Activated naive CD8-positive, alpha-beta T cell treated with anti-CD3 and anti-CD28 coated beads, Interleukin-2, amount 50 U/mL, for 16 hours (primary cell): Measurements from ENCODE around the gene MLIP.
"Not testable (repeated sequence)": the region's sequence is repeated elsewhere in the genome, so short reads cannot be mapped to it uniquely, and the experiment has no call there.

Source experiments
- DNase-seq: peaks from one replicate; pipeline ENCODE4 v3.0.0-alpha.2; 2020; ENCODE audit warnings: low read depth, low spot score

MLIP gene

DNA sequence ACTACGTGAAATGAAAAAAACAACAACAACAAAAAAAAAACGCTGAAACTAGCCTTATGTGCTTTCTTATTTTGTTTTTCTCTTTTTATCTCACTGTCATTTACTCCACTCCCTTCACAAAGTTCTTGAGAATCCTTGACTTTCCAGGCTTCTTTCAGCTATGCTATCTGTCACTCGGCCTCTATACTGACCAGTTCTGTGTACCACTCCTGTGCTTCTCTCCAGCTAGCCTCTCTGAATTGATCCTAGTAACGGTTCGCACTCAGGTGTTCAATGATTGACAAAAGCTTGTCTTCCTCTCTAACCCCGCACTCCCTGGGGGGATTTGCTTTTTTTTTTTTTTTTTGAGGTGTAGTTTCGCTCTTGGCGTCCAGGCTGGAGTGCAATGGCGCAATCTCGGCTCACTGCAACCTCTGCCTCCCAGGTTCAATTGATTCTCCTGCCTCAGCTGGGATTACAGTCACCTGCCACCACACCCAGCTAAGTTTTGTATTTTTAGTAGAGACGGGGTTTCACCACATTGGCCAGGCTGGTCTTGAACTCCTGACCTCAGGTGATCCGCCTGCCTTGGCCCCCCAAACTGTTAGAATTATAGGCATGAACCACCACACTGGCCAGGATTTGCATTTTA lies 31.8 kb downstream of the MLIP start:
- DNase-seq = no peak

DNA sequence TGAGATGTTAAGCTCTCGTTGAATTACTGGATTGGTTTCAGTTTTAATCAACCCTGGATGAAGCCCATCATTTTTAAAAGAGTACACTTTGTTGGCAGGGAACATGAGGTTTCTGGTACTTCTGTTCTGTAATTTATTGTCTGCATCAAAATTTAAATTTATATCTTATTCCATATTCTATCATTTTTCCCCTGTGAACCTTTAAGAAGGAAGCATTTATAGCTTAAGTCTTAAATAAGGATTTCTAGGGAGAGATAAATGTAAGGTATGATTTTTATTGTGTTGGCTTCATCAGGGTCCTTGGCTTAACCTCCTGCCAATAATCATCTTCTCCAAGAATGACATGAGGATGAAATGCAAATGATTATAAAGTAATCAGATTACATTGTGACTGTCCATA lies 40.6 kb downstream of the MLIP start:
- DNase-seq = no peak

DNA sequence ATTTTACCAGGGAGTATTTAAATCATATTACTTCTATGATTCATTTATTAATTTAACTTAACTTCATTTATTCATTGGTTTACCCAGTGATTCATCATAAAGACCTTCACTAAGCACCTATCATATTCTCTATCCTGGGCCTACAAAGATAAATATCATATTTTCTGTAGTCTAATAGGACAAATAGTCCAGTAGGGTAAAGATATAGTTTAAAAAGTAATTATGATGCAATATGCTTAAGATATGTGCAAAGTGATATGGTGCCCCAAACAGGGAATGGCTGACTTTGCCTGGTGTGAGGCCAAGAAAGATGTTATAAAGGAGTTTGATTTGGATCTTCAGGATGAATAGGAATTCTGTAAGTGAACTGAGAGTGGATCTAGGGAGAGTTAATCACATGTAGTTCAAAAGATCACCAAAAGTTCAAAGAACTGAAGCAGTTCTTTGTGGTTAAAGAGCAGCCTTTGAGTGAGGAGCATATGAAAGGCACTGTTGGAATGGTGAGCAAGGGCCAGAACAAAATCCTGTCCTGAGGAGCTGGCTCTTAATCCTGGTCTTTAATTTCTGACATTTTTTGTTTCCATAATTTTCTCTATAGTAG lies 45.5 kb downstream of the MLIP start:
- DNase-seq = no peak

DNA sequence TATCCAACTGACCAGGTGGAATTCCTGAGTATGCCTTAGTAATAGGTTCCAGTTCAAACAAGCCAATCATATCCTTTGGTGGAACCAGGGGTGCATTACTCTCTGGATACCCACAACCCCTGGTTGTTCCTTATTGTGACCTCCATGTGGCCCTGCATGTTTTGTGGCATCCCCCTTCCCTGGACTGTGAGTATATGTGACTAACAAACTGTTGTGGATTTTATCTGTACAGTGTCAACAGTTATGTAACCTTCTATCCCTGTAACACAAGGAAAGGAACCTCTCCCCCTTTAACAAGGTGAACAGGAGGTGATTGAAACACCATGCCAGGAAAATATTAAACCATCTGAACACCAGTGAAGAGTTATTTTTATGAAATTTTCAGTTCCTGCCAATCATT lies 46.2 kb downstream of the MLIP start:
- no peak for DNase-seq

DNA sequence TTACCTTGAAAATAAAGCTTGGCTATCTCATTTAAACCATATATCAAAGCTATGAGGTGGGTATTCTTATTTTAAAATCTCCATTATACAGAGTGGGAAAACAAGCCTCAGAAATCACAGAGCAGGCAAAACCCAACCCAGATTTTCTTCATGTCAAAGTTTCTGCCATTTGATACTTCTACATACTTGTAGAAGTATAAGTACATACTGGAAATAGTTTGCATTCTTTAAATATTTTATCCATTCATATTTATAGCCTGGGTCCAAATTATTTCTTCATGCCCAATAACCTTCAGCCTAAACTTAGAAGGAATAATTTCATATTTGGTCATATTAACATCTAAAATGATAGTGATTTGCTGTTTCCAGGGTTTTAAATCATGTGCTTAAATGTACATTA lies 61.8 kb downstream of the MLIP start:
- DNase-seq = no peak

DNA sequence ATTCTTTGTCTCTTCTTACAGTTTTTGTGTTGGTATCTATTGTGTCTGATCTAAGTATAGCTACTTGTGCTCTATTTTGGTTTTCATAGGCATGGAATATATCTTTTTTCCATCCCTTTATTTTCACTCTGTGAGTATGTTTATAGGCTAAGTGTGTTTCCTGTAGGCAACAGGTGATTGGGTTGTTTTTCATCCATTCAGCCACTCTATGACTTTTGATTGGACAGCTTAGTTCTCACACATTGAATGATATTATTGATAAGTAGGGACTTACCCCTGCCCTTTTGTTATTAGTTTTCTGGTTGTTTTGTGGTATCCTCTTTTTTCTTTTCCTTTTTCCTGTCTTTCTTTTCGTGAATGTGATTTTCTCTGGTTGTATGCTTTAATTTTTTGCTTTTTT lies 67.9 kb downstream of the MLIP start:
- no peak for DNase-seq

DNA sequence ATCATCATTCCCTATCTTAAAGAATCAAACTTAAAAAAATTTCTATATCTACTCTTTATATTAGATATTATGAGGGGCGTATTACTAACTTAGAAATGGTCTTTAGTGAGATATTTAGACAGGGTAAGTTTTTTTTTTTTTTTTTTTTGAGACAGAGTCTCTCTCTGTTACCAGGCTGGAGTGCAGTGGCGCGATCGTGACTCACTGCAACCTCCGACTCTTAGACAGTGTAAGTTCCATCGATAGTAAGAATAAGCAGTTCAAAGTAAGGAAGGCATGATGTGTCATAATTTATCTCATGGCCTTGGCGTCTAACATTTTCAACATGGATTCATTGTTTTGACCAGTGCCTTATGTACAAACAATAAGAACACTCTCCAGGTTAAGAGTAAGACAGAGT lies 72.4 kb downstream of the MLIP start:
- no peak for DNase-seq

DNA sequence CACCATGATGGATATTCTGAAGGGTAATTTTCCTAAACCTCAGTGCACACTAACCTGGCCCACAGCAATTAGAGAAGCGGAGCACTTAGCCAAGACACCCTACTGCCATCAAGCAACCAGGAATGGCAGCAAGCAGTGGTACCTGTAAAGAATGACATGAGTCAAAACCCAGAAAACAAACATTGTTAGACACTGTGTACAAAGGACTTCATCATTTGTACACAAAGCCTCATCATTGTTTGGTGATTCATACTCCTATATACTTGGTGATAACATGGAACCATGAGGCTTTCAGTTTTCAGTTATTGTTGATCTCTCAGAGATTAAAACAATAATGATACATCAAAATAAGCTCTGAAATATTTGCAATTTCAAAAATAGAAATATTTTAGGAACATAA lies 74.6 kb downstream of the MLIP start:
- no peak for DNase-seq

DNA sequence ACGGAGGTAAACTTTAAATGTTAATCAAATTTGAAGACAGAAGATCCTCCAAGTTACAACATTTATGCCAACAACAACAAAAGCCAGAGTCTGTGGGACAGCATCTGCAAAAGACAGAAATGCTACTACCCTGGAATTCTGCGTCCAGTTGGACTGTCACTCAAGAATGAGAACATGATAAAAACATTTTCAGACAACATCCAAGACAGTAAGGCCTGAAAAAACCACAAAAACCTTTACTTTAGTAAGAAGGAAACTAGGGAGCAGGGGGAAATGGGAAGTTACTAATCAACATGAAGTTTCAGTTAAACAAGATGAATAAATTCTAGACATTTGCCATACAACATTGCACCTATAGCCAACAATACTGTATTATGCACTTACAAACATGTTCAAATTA lies 77.6 kb downstream of the MLIP start:
- DNase-seq = no peak

DNA sequence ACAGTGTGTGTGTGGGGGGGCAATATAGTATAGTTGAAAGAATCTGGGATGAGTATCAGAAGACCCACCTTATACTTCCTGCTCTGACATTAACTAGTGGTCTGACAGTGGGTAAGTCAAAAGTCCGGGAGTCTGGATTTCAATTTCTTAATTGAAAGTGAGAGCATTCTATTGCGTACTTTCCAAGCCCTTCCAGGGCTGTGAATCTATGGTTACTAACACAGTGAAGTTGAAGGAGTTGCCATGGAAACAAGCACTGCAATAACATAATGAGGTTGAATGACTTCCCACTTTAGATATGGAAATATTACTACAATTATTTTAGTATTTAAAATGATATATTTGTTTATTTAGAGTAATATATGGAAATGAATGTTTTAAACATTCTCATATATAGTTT lies 80.2 kb downstream of the MLIP start:
- no peak for DNase-seq

DNA sequence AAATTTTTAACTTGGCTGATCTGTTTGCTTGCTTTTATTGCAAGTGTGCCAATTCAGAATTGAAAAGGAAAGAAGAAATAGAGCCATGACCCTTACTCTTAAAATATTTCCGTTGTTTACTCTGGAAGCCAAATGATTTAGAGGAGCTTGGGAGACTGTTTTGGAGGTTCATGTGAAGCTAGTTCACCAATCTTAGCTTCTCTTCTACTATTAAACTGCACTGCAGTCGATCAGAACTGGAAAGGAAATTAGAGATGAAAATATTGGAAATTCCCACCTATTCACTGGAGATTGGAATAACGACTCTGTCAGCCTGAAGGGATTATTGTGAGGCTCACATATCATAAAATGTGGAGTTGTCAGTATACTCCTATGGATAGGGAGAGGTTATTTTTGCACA lies 81.8 kb downstream of the MLIP start:
- no peak for DNase-seq

DNA sequence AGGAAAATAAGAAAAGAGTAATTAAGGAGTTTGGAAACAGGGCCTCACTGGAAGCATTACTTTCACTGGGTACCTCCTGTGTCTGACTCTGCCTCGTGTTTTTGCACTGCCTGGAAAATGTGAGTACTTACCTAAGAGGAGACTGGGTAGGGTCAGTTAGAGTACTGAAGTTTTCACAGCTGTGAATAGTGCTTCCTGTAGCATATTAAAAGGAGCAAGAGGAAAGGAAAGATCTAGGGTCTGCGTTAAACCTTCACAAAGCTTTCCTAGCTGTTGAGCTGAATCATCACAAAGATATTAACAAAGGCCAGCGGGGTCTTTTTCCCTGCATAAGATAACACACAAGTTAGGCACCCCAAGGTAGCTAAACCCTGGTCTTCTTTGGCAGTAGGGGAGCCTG lies 82.3 kb downstream of the MLIP start:
- no peak for DNase-seq

DNA sequence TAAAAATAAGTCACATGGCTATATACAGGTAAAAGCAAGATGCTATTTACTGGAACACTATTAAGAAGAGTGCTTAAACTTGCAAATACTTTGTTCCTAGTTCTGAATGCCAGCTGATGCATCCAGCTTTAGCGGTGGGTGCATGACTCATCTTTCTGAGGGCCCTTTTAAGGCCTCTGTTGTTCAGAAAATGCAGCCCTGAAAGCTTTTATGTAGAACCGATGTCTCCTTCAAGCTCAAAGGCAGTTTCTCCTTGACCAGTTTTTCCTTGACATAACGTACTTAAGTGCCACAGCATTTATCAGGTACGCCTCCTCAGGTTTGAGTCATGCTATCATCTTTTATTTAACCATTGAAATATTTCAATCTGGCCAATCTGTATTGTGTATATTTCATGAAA lies 82.8 kb downstream of the MLIP start:
- DNase-seq = no peak

DNA sequence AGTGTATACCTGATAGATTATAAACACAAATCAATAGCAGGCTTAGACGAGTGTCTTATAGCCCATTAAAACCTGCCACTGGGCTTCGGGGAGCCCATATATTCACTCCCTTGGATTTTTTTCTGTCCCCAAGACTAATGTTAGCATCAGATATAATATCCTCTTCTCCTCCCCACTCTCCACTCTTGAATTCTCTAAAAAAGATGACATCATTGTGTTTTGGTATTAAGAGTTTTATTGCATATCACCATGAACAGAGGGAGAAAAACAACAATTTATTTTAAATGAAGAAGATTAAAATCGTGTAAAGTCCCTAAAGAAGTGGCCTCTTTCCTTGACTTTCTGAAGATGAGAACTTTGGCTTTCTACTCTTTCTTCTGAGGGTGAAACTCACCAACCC lies 84.4 kb downstream of the MLIP start:
- DNase-seq = no peak

DNA sequence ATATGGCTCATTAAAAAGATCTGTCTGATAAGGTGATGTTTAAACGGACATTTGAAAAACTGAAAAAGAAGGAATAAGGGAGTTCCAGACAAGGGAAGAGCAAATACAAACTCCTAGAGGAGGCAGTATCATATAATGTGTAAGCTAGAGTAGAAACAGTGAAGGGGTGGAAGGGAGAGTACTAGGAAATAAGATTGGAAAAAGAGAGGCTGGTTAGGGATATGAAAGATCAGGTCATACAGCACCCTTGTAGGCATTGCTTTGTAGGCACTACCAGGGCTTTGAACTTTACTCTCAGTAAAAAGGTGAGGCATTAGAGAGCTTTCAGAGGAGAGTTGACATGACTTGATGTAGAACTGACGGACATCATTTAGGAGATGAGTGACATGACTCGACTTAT lies 85.7 kb downstream of the MLIP start:
- DNase-seq = no peak

DNA sequence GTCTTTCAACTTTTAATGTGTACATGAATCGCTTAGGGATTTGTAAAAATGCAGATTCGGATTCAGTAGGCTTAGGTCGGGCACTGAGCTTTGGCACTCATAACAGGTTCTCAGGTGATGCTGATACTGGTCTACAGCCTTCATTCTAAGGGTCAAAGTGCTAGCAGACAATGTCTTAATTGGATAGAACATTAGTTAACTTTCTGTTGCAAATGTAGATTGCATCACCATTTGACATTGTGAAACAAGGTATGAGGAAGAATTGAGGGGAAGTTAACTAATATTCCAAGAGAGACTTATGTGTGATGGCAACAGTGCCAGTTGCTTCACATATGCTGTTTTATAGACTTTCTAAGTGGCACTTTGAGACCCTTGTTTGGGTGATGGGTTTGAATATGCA lies 86.9 kb downstream of the MLIP start:
- no peak for DNase-seq

DNA sequence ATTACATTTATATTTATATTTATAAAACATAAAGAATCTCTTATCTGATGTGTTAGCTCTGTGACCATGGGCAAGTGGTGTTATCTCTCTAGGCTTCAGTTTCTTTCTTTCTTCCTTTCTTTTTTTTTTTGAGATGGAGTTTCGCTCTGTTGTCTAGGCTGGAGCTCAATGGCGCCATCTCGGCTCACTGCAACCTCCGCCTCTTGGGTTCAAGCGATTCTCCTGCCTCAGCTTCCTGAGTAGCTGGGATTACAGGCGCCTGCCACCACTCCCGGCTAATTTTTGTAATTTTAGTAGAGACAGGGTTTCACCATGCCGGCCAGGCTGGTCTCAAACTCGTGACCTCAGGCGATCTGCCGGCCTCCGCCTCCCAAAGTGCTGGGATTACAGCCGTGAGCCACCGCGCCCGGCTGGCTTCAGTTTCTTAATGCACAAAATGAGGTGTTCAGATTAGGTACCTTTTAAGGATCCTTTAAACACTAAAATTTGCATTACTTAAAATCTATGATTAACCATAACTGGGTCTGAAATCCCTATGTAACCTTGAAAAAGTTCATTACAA lies 92.3 kb downstream of the MLIP start:
- not testable (repeated sequence) for DNase-seq

DNA sequence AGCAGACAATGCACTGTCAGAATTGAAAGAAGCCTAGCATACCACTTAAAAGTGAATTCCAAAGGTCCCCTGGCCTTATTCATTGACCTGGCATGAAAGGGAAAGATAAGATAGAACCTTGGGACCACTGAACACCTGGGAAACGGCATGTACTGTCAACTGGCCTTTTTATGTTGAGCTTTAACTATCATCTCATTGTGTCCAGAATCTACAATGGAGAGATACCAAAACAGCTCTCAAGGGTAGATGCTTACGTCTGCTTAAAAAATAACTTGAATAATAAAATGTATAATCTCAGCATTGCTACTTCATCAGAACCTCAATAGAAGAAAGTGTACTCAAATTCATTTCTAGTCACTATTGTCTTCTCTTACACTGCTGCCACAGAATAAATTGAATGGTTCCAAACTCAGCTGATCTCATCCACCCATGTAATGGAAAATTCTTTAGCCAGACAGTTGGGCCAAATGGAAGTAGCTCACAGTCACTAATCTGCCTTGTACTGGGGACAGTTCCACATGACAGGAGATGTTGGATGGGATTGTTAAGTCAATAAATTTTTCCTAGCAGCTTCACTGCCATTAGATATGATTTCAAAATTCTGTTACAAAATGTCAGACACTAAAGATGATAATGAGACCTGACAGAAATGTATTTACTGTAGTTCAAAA lies 93.8 kb downstream of the MLIP start:
- DNase-seq = no peak

DNA sequence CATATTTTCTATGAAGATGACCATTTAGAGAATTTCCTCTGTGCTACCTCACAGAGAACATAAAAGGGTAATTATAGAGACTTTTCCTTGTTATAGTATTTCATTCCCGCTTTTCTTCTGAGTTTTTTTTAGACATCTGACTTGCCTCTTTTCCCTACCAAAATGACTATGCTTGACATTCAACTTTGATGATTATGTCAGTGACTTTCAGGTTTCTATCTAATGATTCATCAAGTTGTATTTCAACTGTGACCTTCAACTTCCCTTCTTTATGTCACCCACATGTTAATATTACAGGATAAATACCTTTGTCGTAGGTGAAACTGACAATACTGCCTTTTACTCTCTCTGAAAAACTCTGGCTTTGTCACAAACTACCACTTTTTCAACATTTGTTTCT lies 95.3 kb downstream of the MLIP start:
- DNase-seq = no peak

DNA sequence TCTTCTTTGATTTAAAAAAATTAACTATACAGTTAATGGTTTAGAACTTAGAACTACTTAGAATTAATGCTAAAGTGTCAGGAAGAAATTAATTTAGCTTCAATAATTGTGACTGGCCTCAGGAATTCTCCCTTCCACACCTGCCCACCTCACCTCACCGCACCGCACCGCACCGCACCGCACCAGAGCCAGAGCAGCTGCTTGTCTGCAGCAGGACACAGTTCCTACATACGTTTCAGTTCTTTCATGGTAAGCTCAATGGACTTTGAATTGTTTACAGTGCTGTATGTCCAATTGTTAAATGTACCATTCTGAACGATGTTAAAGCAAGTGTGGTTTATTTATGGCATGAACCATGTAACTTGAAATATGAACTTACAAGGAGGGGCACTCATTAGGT lies 98.7 kb downstream of the MLIP start:
- DNase-seq = not testable (repeated sequence)

DNA sequence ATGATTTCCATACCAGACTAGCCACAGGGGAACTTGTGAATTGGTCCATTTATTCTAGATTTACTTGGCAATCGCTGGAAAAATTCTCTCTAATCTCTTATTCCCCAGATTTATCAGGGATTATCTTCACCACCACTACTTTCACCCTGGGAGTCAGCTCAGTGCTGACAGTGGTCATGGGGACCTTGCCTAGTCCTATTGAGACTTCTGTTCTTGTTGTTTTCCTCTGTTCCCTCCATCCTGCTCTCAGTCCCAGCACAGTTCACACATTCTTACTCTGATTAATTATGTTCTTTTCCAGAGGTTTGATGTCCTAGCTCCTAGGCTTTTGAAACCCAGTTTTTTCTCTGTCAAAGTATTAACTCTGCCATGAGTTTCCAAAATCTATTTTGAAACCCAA lies 103.0 kb downstream of the MLIP start:
- no peak for DNase-seq

DNA sequence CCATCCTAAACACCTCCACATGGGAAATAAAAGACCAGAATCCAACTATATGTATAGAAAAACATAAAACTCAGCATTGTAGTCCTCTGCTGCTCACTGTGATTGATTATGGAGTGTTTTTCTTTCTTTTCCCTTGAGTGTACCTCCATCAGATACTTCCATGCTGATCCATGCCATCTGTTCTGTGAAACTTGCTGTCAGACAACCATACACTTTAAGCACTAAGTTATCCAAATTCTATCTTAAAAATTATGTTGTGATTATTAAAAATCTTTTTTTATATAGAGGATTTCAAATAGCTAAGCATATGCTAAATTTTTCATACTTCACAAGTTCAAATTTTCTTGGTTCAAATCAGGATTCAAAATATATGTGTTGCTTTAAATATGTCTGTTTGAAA lies 105.1 kb downstream of the MLIP start:
- DNase-seq = no peak

DNA sequence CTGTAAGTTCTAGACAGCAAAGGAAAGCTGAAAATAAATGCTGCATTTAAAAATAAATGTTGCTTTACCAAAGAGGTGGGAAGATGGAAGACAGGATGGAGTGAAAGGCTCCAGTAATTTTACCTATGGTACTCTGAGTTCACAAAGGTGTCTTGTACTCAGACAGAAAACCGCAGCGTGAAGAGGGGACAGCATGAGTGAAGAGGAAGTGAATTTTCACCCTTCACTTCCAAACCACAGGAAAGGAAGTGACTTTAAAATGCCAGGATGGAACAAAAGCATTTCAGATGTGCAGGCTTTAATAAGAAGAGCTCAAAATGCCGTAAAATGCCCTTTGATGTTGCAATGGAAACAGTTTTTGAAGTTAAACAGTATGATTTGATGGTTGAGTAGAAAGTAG lies 105.8 kb downstream of the MLIP start:
- DNase-seq = no peak
